NCI-H2196 (cell line): ENCODE data around the gene SMIM30.
A peak's percentile ranks its signal among the peaks of the same experiment; 100 is the strongest.
"Not testable (repeated sequence)": the region's sequence is repeated elsewhere in the genome, so short reads cannot be mapped to it uniquely, and the experiment has no call there.

ENCODE experiments used
- DNase-seq: peaks from one replicate; lab custom pipeline; 2025; ENCODE audit not compliant: unreplicated experiment; lab: John Stamatoyannopoulos, UW

The SMIM30 gene

GRCh38 chr7:113118074-113118959 lies at the start of gene SMIM30:
Gene SMIM30, minus strand, starts transcription at chr7:113118554. Its CDS starts 976 bp downstream, at chr7:113117578.
- peak; percentile 83 for DNase-seq

DNA sequence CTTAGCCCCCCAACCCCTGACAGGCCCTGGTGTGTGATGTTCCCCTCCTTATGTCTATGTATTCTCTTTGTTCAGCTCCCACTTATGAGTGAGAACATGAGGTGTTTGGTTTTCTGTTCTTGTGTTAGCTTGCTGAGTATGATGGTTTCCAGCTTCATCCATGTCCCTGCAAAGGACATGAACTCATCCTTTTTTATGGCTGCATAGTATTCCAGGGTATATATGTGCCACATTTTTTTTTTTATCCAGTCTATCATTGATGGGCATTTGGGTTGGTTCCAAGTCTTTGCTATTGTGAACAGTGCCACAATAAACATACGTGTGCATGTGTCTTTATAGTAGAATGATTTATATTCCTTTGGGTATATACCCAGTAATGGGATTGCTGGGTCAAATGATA lies 47.8 kb upstream of the SMIM30 start:
- DNase-seq, result not testable (repeated sequence)

DNA sequence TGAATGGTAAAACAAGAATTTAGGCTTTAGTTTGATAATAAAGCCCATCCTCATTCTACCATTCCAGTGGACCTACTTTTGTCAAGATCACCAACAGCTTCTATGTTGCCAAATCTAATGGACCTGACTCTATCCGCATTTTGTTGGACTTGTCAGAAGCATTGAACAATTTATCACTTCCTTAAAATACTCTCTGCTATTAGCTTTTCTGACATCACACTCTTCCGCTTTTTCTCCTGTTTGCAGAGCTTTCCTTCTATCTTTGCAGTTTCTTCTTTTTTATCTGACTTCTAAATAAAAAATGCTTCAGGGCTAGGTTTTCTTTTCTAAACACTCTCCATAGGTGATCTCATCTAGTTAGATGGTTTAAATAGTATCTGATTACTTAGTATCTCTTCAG lies 42.7 kb upstream of the SMIM30 start:
- DNase-seq, result no peak

GRCh38 chr7:113159746-113160339 lies 41.5 kb upstream of the SMIM30 start:
- DNase-seq, result peak; percentile 25

DNA sequence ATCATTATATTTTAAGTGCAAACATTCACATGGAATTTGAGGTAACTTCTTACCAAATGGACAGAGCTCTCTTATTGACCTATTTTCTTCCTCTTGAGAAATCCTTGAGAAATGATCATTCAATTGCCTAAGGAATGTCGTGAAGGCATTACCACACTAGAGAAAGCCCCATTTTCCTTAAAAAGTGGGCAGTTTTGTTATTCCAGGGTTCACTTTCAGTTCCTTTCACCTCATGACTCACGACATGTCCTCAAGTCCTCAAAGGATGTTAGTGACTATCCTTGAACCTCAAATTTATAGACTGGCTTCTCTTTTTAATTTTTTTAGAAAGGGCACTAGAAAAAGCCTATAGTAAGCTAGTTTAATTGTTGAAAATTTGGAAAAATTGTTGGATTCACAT lies 40.4 kb upstream of the SMIM30 start:
- DNase-seq, result no peak

GRCh38 chr7:113154117-113154516 lies 35.8 kb upstream of the SMIM30 start:
- no peak for DNase-seq

GRCh38 chr7:113144817-113145216 lies 26.5 kb upstream of the SMIM30 start:
- no peak for DNase-seq

- no peak for DNase-seq
Measured at GRCh38 chr7:113143486-113144257, 25.3 kb upstream of the SMIM30 start.

- no peak for DNase-seq
Measured at GRCh38 chr7:113142385-113143119, 24.2 kb upstream of the SMIM30 start.

- DNase-seq, result no peak
Measured at GRCh38 chr7:113141803-113142202, 23.4 kb upstream of the SMIM30 start.

GRCh38 chr7:113140956-113141355 lies 22.6 kb upstream of the SMIM30 start:
- no peak for DNase-seq

GRCh38 chr7:113137241-113137640 lies 18.9 kb upstream of the SMIM30 start:
- no peak for DNase-seq

DNA sequence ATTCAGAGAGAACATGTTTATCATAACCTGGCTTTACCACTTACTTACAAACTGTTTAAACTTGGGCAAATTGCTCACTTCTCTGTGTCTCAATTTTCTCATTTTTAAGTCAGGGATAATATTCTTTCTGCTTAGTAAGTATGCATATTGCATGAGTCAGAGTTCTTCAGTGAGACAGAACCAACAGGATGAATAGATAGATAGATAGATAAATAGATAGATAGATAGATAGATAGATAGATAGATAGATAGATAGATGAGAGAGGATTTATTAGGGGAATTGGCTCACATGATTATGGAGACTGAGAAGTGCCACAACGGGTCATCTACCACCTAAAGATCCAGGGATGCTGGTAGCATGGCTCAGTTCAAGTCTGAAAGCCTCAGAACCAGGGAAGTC lies 15.7 kb upstream of the SMIM30 start:
- DNase-seq, result no peak

- no peak for DNase-seq
Measured at GRCh38 chr7:113131367-113131766, 13.0 kb upstream of the SMIM30 start.

GRCh38 chr7:113128031-113128430 lies 9.7 kb upstream of the SMIM30 start:
- DNase-seq, result no peak

DNA sequence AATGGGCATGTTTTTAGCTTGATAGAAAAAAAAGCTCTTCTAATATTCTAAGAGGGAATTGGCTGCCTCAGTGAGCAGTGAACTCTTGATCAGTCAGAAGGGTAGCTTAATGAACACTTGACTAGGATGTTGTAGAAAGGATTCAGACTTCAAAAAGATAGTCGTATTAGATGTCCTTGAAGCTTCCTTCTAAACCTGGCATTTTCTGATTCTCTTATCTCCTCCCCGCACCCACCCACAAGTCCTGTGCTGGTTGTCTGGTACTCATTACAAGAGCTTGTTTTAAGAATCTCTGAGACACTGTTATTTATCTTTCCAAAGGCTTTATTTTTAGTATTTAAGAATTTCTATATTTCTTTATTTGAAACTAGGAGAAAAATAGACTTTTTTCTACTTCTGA lies 7.4 kb upstream of the SMIM30 start:
- no peak for DNase-seq

GRCh38 chr7:113122744-113123143 lies 4.4 kb upstream of the SMIM30 start:
- DNase-seq, result no peak

DNA sequence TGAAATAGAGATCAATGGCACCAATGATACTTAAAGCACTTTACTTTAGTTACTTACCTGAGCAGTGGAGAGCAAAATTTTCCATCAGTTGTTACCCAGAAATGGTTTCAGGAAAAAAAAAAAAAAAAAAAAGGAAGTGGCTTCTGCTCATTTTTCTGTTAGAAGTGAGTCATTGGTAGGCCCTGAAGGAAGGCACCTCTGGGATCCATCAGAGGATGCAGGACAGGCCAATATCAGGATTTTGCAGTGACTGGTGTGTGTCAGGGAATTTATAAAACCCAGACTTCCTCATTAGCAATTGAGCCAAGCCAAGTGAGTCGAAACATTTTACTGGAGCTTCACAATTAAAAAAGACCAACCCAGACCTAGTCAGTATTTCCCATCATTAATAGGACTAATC lies 2.3 kb upstream of the SMIM30 start:
- no peak for DNase-seq

GRCh38 chr7:113119429-113119828 lies 1.1 kb upstream of the SMIM30 start:
- no peak for DNase-seq

DNA sequence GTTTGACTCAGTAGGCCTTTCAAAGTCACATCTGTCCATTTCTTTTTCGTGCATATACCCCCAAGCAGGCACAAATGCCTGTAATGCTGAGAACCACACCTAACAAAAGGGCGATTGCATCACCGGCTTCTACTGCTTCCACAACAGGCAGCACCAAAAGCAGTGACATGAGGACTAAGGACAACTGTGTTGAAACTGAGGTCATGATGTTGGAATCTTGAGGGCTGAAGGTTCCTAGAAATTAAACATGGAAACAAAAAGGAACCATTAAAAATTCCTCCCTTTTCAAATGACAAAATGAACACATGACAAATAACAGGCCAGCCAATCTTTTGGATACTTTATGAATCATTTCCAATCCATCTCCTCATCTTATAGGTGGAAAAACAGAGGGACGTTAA lies 980 bp downstream of the SMIM30 start:
- DNase-seq, result not testable (repeated sequence)

DNA sequence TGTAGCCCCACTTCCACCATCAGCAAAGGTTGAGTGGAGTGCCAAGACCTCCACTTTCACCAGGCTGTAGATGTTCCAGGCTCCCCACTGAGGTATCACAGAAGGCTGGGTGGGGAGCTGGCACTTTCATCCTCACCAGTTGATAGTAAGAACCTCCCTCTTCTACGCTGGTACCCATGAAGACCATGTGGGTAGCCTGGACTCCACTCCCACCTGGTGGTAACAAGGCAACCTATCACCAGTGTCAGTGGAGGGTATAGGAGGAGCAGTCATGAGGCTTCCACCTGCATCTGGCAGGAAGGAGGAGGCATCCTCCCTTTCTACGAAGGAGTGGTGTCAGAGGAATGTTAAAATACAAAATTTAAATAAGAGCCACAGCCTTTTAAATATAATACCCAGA lies 4.4 kb downstream of the SMIM30 start:
- no peak for DNase-seq
